Lower lobe of right lung (tissue), 2 donors: ENCODE measurements around the gene SUMO3. TPM values are rescaled to one million over a fixed set of nuclear protein-coding genes. Genes with fewer than 3 reads are reported as not detected.
A peak's percentile ranks its signal among the peaks of the same experiment; 100 is the strongest.

Experiments
- ATAC-seq, 2 donors: fragments of 200-7000 bp; cut with Tn5 transposase; one replicate each; pipeline ENCODE4 v1.9.1; 2020 to 2022; ENCODE audit warnings: mild to moderate bottlenecking in 2 of 2, moderate library complexity in 2 of 2
- DNase-seq: peaks from one replicate; pipeline ENCODE4 v3.0.0-alpha.2; 2020
- H3K27ac ChIP-seq: fragments of 200-600 bp; one replicate; pipeline ENCODE4 v1.8.0; 2022
- H3K27me3 ChIP-seq: fragments of 200-600 bp; one replicate; pipeline ENCODE4 v1.8.0; 2022; ENCODE audit warnings: low read depth
- H3K36me3 ChIP-seq: fragments of 200-600 bp; one replicate; pipeline ENCODE4 v1.8.0; 2022; ENCODE audit warnings: mild to moderate bottlenecking
- H3K4me1 ChIP-seq: fragments of 200-600 bp; one replicate; pipeline ENCODE4 v1.8.0; 2022
- H3K4me3 ChIP-seq: fragments of 200-600 bp; one replicate; pipeline ENCODE4 v1.8.0; 2022; ENCODE audit warnings: mild to moderate bottlenecking
- H3K9me3 ChIP-seq: fragments of 200-600 bp; one replicate; pipeline ENCODE4 v1.8.0; 2022
- intact Hi-C: fragments of 100-400 bp; cut with DNase I; formaldehyde crosslinking; loops from one replicate; pipeline ENCODE4 v1.11.0; 2022
- long read RNA-seq: library from polyadenylated mRNA; unstranded; transcript quantifications from one replicate; pipeline ENCODE4 v2.0.0, GENCODE V29; 2021
- total RNA-seq: library from RNA; stranded (reverse); fragmentation: NEBNext Ultra II Directional; extraction: Animal tissue kit (Norgen Biotek cat#: 25700); gene quantifications from one replicate; pipeline ENCODE4 v1.2.1, GENCODE V29; 2021
- TF ChIP-seq, protein P1 (sequence below): fragments of 200-600 bp; IDR thresholded peaks from one replicate; pipeline ENCODE4 v1.8.0; 2022; ENCODE audit warnings: antibody characterized with exemption, mild to moderate bottlenecking
- donor health status: DM: no; HTN: yes; CAD: no; lungs with severe emphysema.

SUMO3 gene
- 88.2 TPM for total RNA-seq
- long read RNA-seq, transcript SUMO3-201 (4 exons, 1,807 nt): major isoform, 160 of 177 reads
- long read RNA-seq, partial matches to known transcripts: 12 of 177 reads
- long read RNA-seq, other reads (novel, unspliced or antisense): 4 of 177 reads

DNA sequence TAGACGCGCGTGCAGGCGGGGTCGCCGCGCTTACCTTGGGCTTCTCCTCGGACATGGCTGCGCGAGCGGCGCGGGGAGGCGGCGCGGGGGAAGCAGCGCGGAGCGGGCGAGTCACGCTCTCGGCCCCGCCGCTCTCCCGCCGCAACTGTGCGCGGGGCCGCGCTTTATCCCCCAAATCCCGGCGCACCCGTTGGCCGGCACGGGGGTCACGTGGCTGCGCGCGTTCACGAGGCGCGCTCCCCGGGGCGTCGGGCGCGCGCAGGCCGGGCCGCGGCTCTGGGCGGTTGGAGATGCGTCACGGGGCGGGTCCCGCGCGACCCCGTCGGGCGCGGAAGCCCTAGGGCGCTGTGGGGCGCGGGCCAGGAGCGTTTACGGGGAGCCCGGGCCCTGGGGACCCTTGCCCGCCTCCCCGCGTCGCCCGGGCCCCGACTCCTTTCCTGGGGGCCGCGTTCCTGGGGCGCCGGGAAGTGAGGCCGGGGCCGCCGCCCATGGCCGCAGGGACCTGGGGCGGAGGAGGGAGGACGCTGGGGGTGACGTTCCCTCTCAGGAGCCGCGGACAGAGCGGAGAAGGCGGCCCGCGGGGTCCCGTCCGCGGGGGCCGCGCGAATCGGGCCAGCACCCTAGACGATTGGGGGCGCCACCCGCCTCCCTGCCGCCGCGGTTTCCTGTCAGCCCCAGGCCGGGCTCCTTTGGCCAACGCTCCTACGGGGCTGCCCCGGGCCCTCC, at the start of gene SUMO3:
Gene SUMO3, minus strand, starts transcription at position 149 of the 726 bp plus-strand sequence. Its CDS starts 94 bp downstream, at position 55.
- intact Hi-C loops: no loop called here
- peak within 1 kb of the TSS; percentile 94 for H3K27ac ChIP-seq

DNA sequence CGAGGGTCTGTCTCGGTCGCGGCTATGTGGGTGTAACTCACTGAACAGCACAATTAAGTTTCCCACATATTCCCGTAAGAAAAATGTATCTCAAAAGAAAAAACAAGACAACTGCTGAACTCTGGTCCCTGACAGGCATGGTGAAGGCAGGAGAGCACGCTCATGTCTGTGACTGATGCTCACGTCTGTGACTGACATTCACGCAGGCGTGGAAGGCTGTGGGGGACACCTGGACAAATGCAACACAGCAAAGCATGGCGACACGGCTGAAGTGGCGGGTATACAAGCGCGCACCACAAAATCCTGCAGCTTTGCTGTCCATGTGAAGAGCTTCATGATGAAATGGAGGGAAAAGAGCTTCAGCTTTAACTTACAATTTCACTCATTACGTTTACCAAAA, 49.6 kb upstream of the SUMO3 start:
- ATAC-seq: no peak
- TF ChIP-seq, protein P1, sequence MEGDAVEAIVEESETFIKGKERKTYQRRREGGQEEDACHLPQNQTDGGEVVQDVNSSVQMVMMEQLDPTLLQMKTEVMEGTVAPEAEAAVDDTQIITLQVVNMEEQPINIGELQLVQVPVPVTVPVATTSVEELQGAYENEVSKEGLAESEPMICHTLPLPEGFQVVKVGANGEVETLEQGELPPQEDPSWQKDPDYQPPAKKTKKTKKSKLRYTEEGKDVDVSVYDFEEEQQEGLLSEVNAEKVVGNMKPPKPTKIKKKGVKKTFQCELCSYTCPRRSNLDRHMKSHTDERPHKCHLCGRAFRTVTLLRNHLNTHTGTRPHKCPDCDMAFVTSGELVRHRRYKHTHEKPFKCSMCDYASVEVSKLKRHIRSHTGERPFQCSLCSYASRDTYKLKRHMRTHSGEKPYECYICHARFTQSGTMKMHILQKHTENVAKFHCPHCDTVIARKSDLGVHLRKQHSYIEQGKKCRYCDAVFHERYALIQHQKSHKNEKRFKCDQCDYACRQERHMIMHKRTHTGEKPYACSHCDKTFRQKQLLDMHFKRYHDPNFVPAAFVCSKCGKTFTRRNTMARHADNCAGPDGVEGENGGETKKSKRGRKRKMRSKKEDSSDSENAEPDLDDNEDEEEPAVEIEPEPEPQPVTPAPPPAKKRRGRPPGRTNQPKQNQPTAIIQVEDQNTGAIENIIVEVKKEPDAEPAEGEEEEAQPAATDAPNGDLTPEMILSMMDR: no peak
- no peak for DNase-seq
- intact Hi-C loops: no loop called here
- H3K4me1 ChIP-seq: peaks cover 80% of the 10 kb centered on the region
- H3K4me3 ChIP-seq: no peak overlapping the region
- H3K27me3 ChIP-seq: no peaks in the 10 kb centered on the region
- no peaks in the 10 kb centered on the region for H3K9me3 ChIP-seq
- no peak overlapping the region for H3K27ac ChIP-seq
- peaks cover 36% of the 10 kb centered on the region for H3K36me3 ChIP-seq

More for the DNA sequence above, at the start of gene SUMO3:
- peaks cover 18% of the 10 kb centered on the region for H3K9me3 ChIP-seq
- no peaks in the 10 kb centered on the region for H3K27me3 ChIP-seq
- ATAC-seq (peak; percentile 86 to 87), DNase-seq (peak; percentile 87)
- peaks cover 8% of the 10 kb centered on the region for H3K36me3 ChIP-seq
- TF ChIP-seq, protein P1: peak; percentile 4
- peaks cover 38% of the 10 kb centered on the region for H3K4me1 ChIP-seq
- H3K4me3 ChIP-seq: peak within 1 kb of the TSS; percentile 68

DNA sequence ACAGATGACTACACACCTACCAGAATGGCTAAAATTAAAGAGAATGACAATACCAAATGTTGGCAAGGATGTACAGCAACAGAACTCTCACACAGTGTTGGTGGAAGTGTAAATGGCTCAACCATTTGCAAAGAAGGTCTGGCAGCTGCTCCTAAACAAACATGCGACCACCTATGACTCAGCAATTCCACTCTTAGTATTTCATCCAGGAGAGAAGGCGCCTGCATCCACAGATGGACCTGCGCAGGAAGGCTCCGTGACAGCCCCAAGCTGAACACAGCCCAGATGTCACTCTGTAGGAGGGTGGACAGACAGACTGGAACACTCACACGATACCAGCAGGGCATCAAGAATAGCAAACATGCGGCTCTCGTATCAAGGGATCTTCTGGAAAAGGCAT, 48.9 kb upstream of the SUMO3 start:
- DNase-seq (no peak), ATAC-seq (no peak)
- peaks cover 43% of the 10 kb centered on the region for H3K36me3 ChIP-seq
- peaks cover 73% of the 10 kb centered on the region for H3K4me1 ChIP-seq
- H3K27me3 ChIP-seq: no peaks in the 10 kb centered on the region
- H3K27ac ChIP-seq: no peak overlapping the region
- intact Hi-C loops: no loop called here
- H3K4me3 ChIP-seq: no peak overlapping the region
- TF ChIP-seq, protein P1: no peak
- H3K9me3 ChIP-seq: no peaks in the 10 kb centered on the region

DNA sequence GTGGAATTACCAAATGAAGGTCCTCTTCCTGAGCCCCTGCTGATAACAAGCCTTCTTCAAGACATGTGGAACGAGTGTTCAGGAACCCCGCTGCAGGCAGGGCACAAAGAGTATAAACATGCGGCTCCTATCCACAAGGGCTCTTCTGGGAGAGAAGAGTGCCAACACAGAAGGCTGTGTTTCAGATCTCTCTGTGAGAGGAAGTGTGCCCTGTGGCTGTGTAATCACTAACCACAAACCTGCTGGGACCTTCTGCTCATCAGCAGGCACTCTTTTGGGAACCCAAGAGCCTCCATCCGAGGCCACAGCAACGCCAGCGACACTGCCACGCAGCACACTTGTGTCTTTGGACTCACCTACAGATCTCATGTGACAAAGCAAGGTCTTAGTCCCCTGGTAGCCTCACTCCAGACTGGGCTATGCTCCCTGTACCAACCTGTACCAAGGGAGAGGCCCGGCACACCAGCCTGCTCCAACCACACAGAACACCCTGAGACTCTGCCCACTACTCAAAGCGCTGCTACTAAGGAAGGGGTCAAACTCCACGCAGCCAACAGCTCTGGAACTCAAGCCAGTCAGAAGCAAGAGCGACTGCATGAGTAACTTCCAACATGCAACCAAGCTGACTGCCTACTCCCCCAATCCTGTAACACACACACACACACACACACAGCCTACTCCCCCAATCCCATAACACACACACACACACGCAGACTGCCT, 47.9 kb upstream of the SUMO3 start:
- Histone ChIP-seq H3K36me3 (peaks cover 53% of the 10 kb centered on the region), H3K9me3 (no peaks in the 10 kb centered on the region), H3K27ac (peak overlapping the region; percentile 27), H3K4me1 (peaks cover 62% of the 10 kb centered on the region), H3K27me3 (no peaks in the 10 kb centered on the region), H3K4me3 (no peak overlapping the region)
- TF ChIP-seq, protein P1: no peak
- no peak for DNase-seq
- ATAC-seq: peak; percentile 47 to 78
- intact Hi-C loops: no loop called here

DNA sequence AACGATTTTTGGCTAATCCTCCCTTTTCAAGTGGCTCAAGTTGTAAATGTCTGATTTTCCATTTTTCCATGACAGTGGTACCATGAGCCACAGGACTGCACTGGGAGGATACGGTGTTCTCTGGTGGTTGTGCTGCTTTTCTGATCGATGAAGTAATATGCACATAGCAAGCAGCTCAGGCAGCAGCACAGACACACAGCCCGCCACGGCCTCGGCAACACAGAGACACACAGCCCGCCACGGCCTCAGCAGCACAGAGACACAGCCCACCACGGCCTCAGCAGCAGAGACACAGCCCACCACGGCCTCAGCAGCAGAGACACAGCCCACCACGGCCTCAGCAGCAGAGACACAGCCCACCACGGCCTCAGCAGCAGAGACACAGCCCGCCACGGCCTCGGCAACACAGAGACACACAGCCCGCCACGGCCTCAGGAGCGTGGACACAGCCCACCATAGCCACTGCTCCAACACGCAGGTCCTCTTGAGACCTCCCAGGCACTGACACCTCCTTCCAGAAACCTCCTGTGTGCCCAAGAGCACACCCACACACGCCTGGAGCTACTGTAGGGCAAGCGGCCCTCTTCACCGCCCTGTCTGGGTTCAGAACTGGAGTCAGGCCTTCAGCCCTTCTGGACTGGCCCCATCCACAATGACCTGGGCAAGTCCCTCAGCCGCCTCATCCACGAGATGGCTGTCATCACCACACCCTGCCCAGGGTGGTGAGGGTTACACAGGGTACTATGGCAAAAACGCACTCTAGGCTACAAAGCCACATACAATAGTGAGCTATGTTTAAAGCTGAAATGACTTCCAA, 45.2 kb upstream of the SUMO3 start:
- H3K36me3 ChIP-seq: peaks cover 80% of the 10 kb centered on the region
- no peak for DNase-seq
- no peak for ATAC-seq
- intact Hi-C loops: no loop called here
- H3K9me3 ChIP-seq: no peaks in the 10 kb centered on the region
- TF ChIP-seq, protein P1: no peak
- H3K27me3 ChIP-seq: no peaks in the 10 kb centered on the region
- peaks cover 43% of the 10 kb centered on the region for H3K4me1 ChIP-seq
- no peak overlapping the region for H3K4me3 ChIP-seq
- H3K27ac ChIP-seq: no peak overlapping the region
